Epithelial cell of esophagus (primary cell): ENCODE measurements around the gene BLACAT1.

Source experiments
- DNase-seq: peaks from one replicate; pipeline ENCODE4 v3.0.0; 2010; ENCODE audit warnings: low read depth
- H3K4me3 ChIP-seq: 2 replicates; pipeline ENCODE4 v1.5.1; 2011; ENCODE audit warnings: mild to moderate bottlenecking, low read length, control low read depth
- TF ChIP-seq, protein P1 (sequence below): IDR thresholded peaks from 2 replicates; pipeline ENCODE4 v1.5.1; 2011; ENCODE audit warnings: low read depth, mild to moderate bottlenecking, low read length, control low read depth, inconsistent platforms; ENCODE audit not compliant: insufficient read depth; ENCODE audit errors: missing control alignments

Gene BLACAT1

GRCh38 chr1:205455581-205456382 lies at the start of gene BLACAT1:
Gene BLACAT1 (minus strand): TSS chr1:205456045.
- DNase-seq = no peak
- TF ChIP-seq, protein P1, sequence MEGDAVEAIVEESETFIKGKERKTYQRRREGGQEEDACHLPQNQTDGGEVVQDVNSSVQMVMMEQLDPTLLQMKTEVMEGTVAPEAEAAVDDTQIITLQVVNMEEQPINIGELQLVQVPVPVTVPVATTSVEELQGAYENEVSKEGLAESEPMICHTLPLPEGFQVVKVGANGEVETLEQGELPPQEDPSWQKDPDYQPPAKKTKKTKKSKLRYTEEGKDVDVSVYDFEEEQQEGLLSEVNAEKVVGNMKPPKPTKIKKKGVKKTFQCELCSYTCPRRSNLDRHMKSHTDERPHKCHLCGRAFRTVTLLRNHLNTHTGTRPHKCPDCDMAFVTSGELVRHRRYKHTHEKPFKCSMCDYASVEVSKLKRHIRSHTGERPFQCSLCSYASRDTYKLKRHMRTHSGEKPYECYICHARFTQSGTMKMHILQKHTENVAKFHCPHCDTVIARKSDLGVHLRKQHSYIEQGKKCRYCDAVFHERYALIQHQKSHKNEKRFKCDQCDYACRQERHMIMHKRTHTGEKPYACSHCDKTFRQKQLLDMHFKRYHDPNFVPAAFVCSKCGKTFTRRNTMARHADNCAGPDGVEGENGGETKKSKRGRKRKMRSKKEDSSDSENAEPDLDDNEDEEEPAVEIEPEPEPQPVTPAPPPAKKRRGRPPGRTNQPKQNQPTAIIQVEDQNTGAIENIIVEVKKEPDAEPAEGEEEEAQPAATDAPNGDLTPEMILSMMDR = no peak
- H3K4me3 ChIP-seq = peak within 1 kb of the TSS; percentile 5

GRCh38 chr1:205505076-205505729 lies 49.4 kb upstream of the BLACAT1 start:
- peak overlapping the region; percentile 70 for H3K4me3 ChIP-seq
- DNase-seq = no peak
- TF ChIP-seq, protein P1 = no peak

GRCh38 chr1:205504311-205505075 lies 48.6 kb upstream of the BLACAT1 start, which contains the start of gene CDK18:
Gene CDK18 (plus strand): TSS chr1:205504669. CDS start chr1:205523168, 18,499 bp downstream.
- TF ChIP-seq, protein P1 = no peak
- peak; percentile 73 for DNase-seq
- H3K4me3 ChIP-seq = peak within 1 kb of the TSS; percentile 70

GRCh38 chr1:205502992-205503391 lies 47.1 kb upstream of the BLACAT1 start:
- TF ChIP-seq, protein P1 = no peak
- no peak for DNase-seq
- H3K4me3 ChIP-seq = no peak overlapping the region

DNA sequence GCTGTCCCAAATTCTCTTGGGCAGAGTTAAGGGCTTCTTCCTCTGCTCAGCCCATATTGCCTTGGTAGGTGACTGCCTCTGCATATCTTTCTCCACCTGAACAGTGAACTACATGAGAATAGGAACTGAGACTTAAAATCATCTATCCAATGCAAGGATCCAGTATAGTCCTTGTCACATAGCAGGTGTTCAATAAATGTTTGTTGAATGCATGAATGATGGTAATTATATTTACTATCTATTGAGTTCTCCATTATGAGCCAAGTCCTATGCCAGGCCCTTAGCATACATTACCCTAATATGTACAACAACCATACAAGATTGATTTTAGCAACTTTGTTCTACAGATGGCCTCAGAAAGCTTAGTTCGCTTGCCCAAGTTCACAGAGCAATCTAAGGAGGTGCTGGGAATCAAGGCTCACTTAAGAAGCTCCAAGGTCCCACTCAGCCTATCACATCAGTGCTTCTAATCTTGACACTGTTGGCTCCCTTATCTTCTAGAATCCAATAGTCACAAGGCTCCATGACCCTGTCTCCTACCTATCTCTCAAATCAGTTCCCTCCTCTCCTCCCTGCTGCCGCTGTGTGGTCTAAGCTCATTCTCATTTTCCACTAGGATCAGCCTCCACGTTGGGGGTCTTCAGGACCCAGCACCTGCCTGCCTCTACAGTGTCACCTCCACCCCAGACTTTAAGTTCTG lies 46.4 kb upstream of the BLACAT1 start:
- no peak overlapping the region for H3K4me3 ChIP-seq
- DNase-seq = no peak
- TF ChIP-seq, protein P1 = no peak
